GM12873 (cell line): ENCODE data around the gene GABRG1.

Source experiments
- TF ChIP-seq, protein P1 (sequence below): IDR thresholded peaks from 2 replicates; pipeline ENCODE4 v1.5.1; 2012; ENCODE audit warnings: low read depth, mild to moderate bottlenecking, moderate library complexity, low read length, control low read depth; ENCODE audit not compliant: insufficient read depth; ENCODE audit errors: missing control alignments

The GABRG1 gene

DNA sequence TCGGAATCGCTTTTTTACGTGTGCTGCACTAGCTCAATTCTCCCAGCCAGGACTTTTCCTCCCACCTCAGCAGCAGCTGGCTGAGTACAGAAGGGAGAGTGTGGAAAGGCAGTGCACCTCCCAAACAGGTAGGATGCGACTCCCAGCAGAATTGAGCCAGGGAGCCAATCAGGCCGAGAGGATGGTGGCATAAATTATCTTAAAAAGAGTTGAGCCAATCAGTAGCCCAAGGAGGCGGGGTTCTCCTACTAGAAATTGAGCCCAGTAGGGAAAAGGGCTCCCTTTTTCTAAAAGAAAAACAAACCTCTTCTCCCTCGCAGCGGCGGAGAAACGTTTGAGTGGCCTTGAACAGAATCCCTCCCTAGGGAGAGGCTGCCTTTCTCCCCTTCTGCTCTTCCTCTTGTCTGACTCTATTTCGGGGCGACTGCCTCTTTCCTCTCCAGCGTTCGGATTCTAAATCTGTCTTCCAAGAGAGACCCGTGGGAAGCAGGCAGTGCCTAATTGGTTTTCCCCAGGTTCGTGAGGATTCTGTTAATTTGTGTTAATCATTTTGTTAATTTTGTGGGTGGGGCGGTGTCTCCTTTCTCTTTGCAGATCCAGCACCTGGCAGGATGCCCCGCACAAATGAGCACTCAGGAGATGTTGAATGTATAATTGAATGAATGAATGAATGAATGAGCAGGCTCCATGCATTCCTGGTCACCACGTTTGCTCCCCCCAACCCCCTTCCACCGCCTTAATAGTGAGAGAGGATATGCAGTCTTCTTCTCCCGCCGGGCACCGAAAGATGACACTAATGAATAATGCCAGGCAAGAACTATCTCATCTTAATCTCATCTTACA, at the start of gene GABRG1:
Gene GABRG1 (minus strand): TSS at position 142 of the 843 bp plus-strand sequence. CDS start 141 bp downstream, at position 1.
- TF ChIP-seq, protein P1, sequence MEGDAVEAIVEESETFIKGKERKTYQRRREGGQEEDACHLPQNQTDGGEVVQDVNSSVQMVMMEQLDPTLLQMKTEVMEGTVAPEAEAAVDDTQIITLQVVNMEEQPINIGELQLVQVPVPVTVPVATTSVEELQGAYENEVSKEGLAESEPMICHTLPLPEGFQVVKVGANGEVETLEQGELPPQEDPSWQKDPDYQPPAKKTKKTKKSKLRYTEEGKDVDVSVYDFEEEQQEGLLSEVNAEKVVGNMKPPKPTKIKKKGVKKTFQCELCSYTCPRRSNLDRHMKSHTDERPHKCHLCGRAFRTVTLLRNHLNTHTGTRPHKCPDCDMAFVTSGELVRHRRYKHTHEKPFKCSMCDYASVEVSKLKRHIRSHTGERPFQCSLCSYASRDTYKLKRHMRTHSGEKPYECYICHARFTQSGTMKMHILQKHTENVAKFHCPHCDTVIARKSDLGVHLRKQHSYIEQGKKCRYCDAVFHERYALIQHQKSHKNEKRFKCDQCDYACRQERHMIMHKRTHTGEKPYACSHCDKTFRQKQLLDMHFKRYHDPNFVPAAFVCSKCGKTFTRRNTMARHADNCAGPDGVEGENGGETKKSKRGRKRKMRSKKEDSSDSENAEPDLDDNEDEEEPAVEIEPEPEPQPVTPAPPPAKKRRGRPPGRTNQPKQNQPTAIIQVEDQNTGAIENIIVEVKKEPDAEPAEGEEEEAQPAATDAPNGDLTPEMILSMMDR, result no peak

DNA sequence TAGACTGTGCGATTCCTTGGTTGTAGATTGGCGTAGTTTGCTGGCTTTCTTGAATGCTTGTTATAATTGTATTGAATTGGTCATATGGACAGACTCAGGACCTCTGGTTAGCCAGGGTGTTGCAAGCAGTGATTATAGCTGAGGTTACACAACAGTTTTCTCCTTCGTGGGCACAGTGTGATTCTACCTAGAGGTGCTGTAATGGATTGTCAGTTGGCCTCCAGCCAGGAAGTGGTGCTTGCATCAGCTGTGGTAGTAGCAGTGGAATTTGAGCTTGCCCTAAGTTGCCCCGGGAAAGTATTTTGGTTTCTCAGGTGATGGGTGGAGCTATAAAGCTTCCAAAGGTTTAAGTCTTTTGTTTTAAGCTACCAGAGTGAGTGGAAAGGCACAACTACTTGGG, 23.1 kb upstream of the GABRG1 start:
- TF ChIP-seq, protein P1, result no peak

DNA sequence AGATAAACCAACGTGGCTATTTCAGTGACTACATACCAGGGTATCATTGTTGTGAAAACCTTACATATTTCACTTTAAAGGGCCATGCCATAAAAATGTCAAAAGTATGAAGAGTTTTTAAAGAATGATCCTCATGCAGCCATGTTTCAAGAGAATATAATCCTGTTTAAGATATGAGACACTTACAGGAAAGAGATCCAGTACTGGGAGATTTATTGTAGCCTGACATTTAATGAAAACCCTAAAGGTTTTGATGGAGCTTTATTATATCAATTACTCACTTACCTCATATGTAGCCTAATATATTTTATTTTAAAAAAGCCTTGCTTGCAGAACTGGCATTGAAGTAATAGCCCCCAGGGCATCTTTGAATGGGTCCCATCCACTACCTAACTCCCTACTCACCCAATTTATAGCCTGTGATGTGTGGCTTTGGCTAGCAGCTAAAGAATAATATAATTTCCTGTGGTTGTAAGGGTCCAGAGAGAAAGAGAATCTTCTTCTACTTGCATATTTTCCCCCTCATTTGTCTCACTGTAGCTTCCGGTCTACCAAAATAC, 7.7 kb upstream of the GABRG1 start:
- TF ChIP-seq, protein P1, result no peak

DNA sequence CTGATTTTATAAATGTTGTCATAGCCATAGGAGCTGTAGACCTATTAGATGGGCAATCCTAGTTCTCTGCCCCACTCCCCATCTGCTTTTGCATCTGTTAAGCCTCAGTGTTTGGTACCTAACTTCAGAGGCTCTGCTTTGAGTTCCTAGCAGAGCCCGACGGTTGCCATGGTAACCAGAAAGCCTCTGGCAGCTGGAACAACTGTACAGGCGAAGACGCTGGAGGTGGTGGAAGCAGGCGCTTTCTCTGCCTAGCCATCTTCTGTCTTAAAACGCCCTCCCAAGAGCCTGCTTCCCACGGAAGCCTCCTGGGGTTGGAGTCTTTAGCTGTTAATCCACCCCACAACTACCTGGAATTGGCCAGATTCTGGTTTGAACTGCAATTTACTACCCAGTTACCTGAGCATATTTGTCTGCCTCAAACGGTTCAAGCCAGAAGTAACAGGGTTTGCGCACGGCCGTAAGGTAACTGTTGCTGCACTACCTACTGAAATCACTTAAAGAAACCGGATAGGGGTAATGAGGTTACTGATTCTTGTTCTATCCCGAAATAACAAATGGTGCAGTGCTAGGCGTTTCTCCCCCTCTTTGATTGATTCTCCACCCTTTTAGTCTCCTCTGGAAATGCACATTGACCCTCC, 1.0 kb upstream of the GABRG1 start:
- TF ChIP-seq, protein P1, result no peak

DNA sequence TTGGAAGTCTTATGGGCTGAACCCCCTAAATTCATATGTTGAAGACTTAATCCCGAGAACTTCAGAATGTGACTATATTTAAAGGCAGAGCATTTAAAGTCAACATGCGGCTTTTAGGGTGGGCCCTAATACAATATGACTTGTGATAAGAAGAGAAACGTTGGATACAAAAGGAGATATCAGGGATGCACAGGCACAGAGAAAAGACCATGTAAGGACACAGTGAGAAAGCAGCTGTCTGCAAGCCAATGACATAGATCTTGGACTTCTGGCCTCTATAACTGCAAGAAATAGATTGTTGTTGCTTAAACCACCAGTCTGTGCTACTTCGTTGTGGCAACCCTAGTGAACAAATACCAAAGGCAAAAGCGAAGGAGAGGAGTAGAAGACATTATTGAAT, 42.2 kb downstream of the GABRG1 start:
- TF ChIP-seq, protein P1, result no peak

DNA sequence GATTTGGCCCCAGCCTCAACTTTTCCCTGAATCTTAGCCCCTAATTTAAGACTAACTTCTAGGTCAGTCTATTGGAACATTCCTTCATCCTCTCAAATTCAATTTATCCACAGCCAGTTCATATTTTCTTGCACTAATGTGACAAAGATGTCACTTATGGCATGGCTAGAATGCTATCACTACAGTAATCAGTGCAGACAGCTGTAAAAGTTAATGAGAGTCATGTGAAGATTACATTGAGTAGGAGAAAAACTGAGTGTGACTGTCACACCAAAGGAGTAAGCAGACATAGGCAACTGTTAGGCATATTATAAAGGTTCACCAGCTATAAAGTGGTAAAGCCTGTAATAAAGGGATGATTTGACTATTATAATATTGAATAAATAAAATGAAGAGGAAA, 42.6 kb downstream of the GABRG1 start:
- TF ChIP-seq, protein P1, result no peak

DNA sequence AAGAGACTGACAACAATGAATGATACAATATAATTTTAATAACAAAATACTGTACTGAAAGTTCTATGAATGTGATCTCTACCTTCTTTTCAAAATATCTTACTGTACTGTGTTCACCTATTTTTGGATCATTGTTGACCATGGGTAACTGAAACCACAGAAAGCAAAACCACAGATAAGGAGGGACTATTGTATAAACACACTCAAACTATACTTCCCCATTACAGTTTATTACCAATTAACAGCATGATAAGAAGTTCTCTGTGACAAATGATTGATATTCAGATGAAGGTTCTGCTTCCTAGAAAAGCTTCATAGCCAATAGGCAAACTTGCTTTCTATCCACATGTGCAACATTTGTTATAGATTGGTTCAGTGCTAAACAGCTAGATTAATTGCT, 50.1 kb downstream of the GABRG1 start:
- TF ChIP-seq, protein P1, result no peak
